Myocyte (in vitro differentiated cells): ENCODE results near the gene ZNF638. TPM values are rescaled to one million over a fixed set of nuclear protein-coding genes. Genes with fewer than 3 reads are reported as not detected.

Source experiments
- DNase-seq: peaks from one replicate; pipeline ENCODE4 v3.0.0-alpha.2; 2012; ENCODE audit warnings: low read depth
- total RNA-seq: library from RNA; depleted of rRNA; stranded (reverse); fragments of >200 nt; gene quantifications from 2 replicates; pipeline ENCODE4 v1.2.3, GENCODE V29; 2014

Gene ZNF638
- total RNA-seq, 1 donor from 2014 or later: 96.2 TPM

GRCh38 chr2:71469403-71470398, 138.1 kb downstream of the ZNF638 start:
- peak; percentile 89 for DNase-seq

- DNase-seq: peak; percentile 87
Measured at GRCh38 chr2:71471276-71471675, 139.7 kb downstream of the ZNF638 start.

- no peak for DNase-seq
Measured at GRCh38 chr2:71472019-71472418, 140.4 kb downstream of the ZNF638 start.

- DNase-seq: peak; percentile 86
Measured at GRCh38 chr2:71473346-71474031, 141.9 kb downstream of the ZNF638 start.

- no peak for DNase-seq
Measured at GRCh38 chr2:71474116-71474743, 142.6 kb downstream of the ZNF638 start.

- no peak for DNase-seq
Measured at GRCh38 chr2:71474744-71475397, 143.3 kb downstream of the ZNF638 start.

- no peak for DNase-seq
Measured at GRCh38 chr2:71476495-71476894, 144.9 kb downstream of the ZNF638 start.

- DNase-seq: no peak
Measured at GRCh38 chr2:71477231-71477691, 145.7 kb downstream of the ZNF638 start.

- DNase-seq: no peak
Measured at GRCh38 chr2:71478806-71479205, 147.2 kb downstream of the ZNF638 start.

- DNase-seq: no peak
Measured at GRCh38 chr2:71479261-71479660, 147.7 kb downstream of the ZNF638 start.

- DNase-seq: no peak
Measured at GRCh38 chr2:71481111-71481510, 149.5 kb downstream of the ZNF638 start.

- peak; percentile 75 for DNase-seq
Measured at GRCh38 chr2:71482055-71482454, 150.5 kb downstream of the ZNF638 start.

GRCh38 chr2:71483246-71483645, 151.7 kb downstream of the ZNF638 start:
- DNase-seq: no peak

GRCh38 chr2:71484354-71484753, 152.8 kb downstream of the ZNF638 start:
- DNase-seq: no peak

Other genes starting within 250 kb of the ZNF638 start
- 16.1 and 16.4 TPM in 2 replicates for gene MCEE, start 201.6 kb upstream of the ZNF638 start, total RNA-seq
- gene MPHOSPH10, start 201.1 kb upstream of the ZNF638 start, total RNA-seq: 25.9 and 29.0 TPM in 2 replicates
- 0.78 and 0.83 TPM in 2 replicates for gene PAIP2B, start 104.7 kb upstream of the ZNF638 start, total RNA-seq
- 114 and 149 TPM in 2 replicates for gene DYSF, start 121.8 kb downstream of the ZNF638 start, total RNA-seq